ENCODE data around the gene D2HGDH.

GRCh38 chr2:241808051-241808720 is 73.8 kb downstream of the D2HGDH start:
- TF ChIP-seq CTCF (conservative IDR thresholded peaks at IDR 0.05; ENCODE audit: low read depth, low read length), result no peak
- TF ChIP-seq EZH2 (IDR thresholded peaks at IDR 0.05; ENCODE audit: borderline replicate concordance, low read depth, low read length, poor library complexity, severe bottlenecking), result no peak
